ENCODE data around the gene KANSL1.
"Not testable (repeated sequence)": the region's sequence is repeated elsewhere in the genome, so short reads cannot be mapped to it uniquely, and the experiment has no call there.

Gene KANSL1, protein sequence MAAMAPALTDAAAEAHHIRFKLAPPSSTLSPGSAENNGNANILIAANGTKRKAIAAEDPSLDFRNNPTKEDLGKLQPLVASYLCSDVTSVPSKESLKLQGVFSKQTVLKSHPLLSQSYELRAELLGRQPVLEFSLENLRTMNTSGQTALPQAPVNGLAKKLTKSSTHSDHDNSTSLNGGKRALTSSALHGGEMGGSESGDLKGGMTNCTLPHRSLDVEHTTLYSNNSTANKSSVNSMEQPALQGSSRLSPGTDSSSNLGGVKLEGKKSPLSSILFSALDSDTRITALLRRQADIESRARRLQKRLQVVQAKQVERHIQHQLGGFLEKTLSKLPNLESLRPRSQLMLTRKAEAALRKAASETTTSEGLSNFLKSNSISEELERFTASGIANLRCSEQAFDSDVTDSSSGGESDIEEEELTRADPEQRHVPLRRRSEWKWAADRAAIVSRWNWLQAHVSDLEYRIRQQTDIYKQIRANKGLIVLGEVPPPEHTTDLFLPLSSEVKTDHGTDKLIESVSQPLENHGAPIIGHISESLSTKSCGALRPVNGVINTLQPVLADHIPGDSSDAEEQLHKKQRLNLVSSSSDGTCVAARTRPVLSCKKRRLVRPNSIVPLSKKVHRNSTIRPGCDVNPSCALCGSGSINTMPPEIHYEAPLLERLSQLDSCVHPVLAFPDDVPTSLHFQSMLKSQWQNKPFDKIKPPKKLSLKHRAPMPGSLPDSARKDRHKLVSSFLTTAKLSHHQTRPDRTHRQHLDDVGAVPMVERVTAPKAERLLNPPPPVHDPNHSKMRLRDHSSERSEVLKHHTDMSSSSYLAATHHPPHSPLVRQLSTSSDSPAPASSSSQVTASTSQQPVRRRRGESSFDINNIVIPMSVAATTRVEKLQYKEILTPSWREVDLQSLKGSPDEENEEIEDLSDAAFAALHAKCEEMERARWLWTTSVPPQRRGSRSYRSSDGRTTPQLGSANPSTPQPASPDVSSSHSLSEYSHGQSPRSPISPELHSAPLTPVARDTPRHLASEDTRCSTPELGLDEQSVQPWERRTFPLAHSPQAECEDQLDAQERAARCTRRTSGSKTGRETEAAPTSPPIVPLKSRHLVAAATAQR (N-terminal part only)

DNA sequence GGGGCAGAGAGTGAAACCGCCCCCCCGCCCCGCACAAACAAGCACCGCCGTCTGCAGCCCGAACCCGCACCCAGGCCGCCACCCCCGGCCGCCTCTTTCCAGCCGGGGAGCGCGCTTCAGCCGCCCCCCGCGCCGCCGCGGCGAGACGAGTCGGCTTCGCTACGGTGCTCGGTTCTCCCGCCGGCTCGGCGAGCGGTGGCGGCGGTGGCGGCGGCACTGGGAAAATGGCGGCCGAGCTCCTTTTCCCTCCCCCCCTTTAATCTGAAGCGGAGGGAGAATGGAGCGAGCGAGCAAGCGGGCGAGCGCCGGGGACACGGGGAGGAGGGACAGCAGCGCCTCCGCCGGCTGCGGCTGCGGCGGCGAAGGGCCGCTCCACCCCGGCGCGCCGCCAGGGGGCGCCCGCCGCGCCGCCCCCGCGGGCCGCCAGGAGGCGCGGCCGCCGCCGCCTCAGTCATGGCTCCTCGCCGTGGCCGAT, at the start of gene KANSL1:
KANSL1 (minus strand) TSS at position 279 of the 475 bp plus-strand sequence. CDS start 21,286 bp downstream, outside the sequence.
- in situ Hi-C loops (cut with HindIII; ENCODE audit: low pct_unique_long_range_greater_than_20kb, low sequenced_read_pairs), result no loop called here
- no peak for TF ChIP-seq JUND (IDR thresholded peaks at IDR 0.05; ENCODE audit: low read depth)

DNA sequence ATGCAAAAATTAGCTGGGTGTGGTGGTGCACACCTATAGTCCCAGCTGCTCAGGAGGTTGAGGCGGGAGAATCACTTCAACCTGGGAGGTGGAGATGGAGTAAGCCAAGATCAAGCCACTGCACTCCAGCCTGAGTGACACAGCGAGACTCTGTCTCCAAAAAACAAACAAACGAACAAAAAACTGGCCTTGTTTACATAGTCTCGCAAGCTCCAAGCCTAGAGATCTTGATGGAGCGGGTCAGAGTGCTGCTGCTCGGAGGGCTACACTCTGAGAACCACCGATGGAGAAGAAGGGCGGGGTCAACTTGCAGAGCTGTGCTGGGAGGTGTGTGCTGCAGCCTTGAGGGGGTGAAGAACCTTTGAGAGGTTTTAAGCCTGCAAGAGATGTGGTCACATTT, 38.1 kb upstream of the KANSL1 start:
- DNase-seq (ENCODE audit: low read depth in 1 of 2, low spot score in 1 of 2); in situ Hi-C loops (cut with HindIII; ENCODE audit: low pct_unique_long_range_greater_than_20kb, low sequenced_read_pairs): not testable (repeated sequence)

More for the DNA sequence above, at the start of gene KANSL1:
- peak; percentile 97 to 98 for DNase-seq (ENCODE audit: low read depth in 1 of 2, low spot score in 1 of 2)

DNA sequence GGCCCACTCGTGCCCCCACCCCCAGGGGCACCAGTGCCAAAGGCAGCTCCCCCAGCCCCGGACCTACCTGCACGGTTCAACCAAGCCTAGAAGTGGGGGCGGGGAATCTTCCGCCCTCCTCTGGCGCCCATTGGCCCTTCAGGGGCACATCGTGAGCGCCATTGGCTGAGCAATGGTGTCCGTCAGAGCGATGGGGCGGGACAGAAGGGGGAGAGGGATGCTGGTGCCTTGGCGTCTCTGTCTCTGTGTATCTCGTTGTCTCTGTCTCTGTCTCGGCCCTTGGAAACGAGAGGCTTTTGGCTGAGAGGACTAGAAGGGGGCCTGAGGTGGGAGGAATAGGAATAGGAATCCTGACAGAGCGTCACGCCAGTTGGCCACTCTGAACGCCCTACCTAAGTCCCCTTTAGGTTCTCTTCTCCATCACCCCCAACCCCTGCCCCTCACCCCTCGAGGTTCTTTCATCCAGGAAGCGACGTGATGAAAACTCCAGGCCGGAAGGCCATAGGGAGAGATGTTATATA, 32.1 kb upstream of the KANSL1 start:
- peak; percentile 92 to 96 for DNase-seq (ENCODE audit: low read depth in 1 of 2, low spot score in 1 of 2)
- in situ Hi-C loops (cut with HindIII; ENCODE audit: low pct_unique_long_range_greater_than_20kb, low sequenced_read_pairs), result not testable (repeated sequence)

DNA sequence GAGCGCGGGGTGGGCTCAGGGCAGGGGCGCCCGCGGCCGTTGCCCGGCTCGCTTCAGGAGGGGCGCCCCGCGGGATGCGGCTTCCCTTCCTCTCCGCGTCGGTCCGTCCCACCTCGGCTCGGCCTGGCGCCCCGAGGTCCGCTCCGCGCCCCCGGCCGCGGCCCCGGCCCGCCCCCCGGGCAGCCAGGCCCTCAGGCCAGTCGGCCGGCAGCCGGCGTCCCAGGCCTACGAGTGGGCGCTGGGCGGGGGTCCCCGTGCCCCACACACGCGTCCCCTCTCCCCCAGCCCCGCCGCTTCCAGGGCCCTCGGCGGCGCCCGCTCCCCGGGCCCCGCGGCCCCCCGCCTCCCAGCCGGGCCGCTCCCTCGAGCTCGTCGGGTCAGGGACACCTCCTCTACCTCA, 31.6 kb upstream of the KANSL1 start:
- in situ Hi-C loops (cut with HindIII; ENCODE audit: low pct_unique_long_range_greater_than_20kb, low sequenced_read_pairs); DNase-seq (ENCODE audit: low read depth in 1 of 2, low spot score in 1 of 2): not testable (repeated sequence)

DNA sequence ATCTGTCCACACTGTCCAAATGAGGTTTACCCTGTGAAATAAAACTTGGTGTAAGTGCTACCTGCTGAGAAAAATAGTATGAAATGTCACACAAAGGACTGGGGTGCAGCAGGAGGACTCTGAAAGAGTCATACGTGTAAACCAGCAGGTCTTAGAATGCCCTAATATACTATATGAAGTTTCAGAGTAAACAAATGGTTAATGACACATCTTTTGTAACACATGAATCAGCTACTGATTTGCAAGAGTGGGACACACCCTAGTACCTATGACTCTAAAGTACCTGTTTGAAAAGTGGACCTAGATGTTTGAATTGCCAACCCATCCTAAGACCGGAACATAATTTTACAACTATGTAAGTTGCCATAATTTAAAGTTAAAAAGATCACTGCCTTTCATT, 29.8 kb upstream of the KANSL1 start:
- not testable (repeated sequence) for DNase-seq (ENCODE audit: low read depth in 1 of 2, low spot score in 1 of 2)

DNA sequence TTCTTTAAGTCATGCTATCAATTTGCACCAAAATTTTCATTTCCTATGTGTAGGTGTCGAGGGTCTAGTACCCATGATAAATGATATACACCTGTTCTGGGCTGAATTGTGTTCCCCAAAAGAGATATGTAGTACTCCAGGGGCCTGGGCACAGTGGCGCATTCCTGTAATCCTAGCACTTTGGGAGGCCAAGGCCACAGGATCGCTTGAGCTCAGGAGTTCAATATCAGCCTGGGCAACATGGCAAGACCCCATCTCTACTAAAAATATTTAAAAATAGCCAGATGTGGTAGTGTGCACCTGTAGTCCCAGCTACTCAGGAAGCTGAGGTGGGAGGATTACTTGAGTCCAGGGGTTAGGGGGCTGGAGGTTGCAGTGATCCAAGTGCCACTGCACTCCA, 23.5 kb upstream of the KANSL1 start:
- DNase-seq (ENCODE audit: low read depth in 1 of 2, low spot score in 1 of 2), result no peak
- no peak for TF ChIP-seq JUND (IDR thresholded peaks at IDR 0.05; ENCODE audit: low read depth)
- in situ Hi-C loops (cut with HindIII; ENCODE audit: low pct_unique_long_range_greater_than_20kb, low sequenced_read_pairs), result no loop called here

More for the DNA sequence above, 29.8 kb upstream of the KANSL1 start:
- in situ Hi-C loops (cut with HindIII; ENCODE audit: low pct_unique_long_range_greater_than_20kb, low sequenced_read_pairs), result not testable (repeated sequence)

DNA sequence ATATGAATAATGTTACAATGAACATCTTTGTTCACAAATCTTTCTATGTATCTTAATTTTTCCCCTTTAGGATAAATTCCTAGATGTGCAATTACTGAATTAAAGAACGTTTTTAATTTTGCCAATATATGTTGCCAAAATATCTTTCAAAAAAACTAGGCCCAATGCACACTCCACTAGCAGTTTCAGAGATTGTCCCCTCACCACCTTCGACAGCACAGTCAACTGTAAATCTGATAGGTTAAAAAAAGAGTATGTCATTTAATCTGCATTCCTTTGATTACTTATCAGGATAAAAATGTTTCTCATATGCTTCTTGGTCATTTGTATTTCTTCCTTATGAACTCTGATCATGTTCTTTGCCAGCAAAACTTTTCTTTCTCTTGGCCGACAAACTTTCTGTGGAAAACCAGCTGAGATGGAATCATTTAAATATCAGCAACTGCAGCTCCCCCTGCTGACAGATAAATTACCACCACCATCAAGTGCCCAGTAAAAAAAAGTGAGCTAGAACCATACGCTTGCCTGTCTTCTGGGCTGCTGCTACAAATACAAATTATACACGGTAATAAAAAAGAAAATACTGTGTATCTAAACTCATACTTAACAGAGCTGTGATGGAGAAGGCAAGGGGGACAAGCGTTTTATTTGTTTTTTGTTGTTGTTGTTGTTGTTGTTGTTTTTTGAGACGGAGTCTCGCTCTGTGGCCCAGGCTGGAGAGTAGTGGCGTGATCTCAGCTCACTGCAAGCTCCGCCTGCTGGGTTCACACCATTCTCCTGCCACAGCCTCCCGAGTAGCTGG, 19.6 kb upstream of the KANSL1 start:
- in situ Hi-C loops (cut with HindIII; ENCODE audit: low pct_unique_long_range_greater_than_20kb, low sequenced_read_pairs), result no loop called here
- TF ChIP-seq JUND (IDR thresholded peaks at IDR 0.05; ENCODE audit: low read depth), result no peak
- peak; percentile 73 to 84 for DNase-seq (ENCODE audit: low read depth in 1 of 2, low spot score in 1 of 2)

DNA sequence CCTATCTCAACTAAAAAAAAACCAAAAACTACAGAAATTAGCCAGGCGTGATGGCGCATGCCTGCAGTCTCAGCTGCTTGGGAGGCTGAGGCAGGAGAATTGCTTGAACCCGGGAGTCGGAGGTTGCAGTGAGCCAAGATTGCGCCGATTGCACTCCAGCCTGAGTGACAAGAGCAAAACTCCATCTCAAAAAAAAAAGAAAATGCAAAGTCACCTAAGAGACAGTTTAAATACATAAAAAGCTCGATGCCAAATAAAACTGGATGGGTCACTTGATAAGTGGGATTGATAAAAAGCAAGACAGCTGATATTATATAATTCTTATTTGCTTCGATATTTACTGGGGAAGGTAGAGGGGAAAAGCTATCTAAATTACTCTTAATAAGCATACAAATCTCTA, 15.8 kb upstream of the KANSL1 start:
- in situ Hi-C loops (cut with HindIII; ENCODE audit: low pct_unique_long_range_greater_than_20kb, low sequenced_read_pairs), result no loop called here
- no peak for DNase-seq (ENCODE audit: low read depth in 1 of 2, low spot score in 1 of 2)
- no peak for TF ChIP-seq JUND (IDR thresholded peaks at IDR 0.05; ENCODE audit: low read depth)

DNA sequence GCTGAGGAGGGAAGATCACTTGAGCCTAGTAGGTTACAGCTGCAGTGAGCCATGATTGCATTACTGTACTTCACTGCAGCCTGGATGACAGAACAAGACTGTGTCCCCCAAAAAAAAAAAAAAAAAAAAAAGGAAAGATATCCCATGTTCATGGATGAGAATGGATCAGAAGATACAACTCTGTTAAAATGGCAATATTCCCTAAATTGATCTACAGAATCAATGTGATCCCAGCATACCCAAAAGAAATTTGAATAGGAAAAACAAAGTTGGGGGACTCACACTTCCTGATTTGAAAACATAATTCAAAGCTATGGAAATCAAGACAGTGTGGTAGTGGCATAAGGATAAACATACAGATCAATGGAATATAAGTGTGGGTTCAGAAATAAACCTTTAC, 12.7 kb upstream of the KANSL1 start:
- no peak for DNase-seq (ENCODE audit: low read depth in 1 of 2, low spot score in 1 of 2)
- in situ Hi-C loops (cut with HindIII; ENCODE audit: low pct_unique_long_range_greater_than_20kb, low sequenced_read_pairs), result no loop called here
- TF ChIP-seq JUND (IDR thresholded peaks at IDR 0.05; ENCODE audit: low read depth), result no peak

DNA sequence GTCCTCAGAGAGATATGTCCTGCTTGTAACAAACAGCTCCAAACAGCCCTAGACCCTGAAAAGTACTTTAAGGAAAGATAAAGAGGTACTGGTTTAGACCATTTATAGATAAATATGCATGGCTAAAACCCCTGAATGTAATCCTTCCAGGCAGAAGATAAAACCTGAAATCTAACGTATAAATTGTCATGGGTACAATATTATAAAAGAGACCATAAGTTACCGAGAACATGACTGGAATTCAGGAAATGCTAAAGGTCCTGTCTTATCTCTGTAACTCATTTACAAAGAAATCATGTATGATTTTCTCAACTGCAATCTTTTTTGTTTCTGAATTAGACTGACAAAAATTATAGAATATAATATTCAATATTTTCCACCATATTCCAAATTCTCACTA, 9.2 kb upstream of the KANSL1 start:
- in situ Hi-C loops (cut with HindIII; ENCODE audit: low pct_unique_long_range_greater_than_20kb, low sequenced_read_pairs), result no loop called here
- no peak for DNase-seq (ENCODE audit: low read depth in 1 of 2, low spot score in 1 of 2)
- TF ChIP-seq JUND (IDR thresholded peaks at IDR 0.05; ENCODE audit: low read depth), result no peak

DNA sequence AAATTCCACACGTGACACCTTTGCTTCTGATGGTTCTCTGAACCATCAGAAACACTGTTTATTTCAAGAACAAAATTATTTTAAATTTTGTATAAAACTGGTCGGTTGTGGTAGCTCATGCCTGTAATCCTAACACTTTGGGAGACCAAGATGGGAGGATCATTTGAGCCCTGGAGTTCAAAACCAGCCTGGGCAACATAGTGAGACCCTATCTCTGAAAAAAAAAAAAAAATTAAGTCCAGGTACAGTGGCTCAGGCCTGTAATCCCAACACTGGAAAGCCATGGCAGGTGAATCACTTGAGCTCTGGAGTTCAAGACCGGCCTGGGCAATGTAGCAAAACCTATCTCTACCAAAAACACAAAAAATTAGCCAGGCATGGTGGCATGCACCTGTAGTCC, 8.3 kb upstream of the KANSL1 start:
- no peak for DNase-seq (ENCODE audit: low read depth in 1 of 2, low spot score in 1 of 2)
- in situ Hi-C loops (cut with HindIII; ENCODE audit: low pct_unique_long_range_greater_than_20kb, low sequenced_read_pairs), result no loop called here
- no peak for TF ChIP-seq JUND (IDR thresholded peaks at IDR 0.05; ENCODE audit: low read depth)

DNA sequence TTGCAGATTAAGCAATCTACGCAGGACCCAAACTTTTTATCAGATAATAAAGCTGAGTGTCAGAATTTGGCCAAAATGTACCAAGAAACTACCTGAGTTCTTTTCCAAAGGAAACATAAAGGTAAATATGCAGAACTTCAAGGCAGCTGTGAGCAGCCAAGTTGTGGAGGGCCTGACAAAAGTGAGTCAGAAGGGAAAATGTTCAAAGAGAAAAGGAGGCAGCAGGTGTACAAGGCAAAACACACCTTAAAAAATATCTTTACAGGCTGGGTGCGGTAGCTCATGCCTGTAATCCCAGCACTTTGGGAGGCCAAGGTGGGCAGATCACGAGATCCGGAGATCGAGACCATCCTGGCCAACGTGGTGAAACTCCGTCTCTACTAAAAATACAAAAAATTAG, 7.0 kb upstream of the KANSL1 start:
- in situ Hi-C loops (cut with HindIII; ENCODE audit: low pct_unique_long_range_greater_than_20kb, low sequenced_read_pairs), result no loop called here
- TF ChIP-seq JUND (IDR thresholded peaks at IDR 0.05; ENCODE audit: low read depth), result no peak
- no peak for DNase-seq (ENCODE audit: low read depth in 1 of 2, low spot score in 1 of 2)
